ENCODE measurements around the gene FOXE3. TPM values are rescaled to one million over a fixed set of nuclear protein-coding genes. Genes with fewer than 3 reads are reported as not detected.

FOXE3 gene
- total and polyA plus RNA-seq, 2 of the 8 experiments (the other 6 are each of a cell fraction or from before 2014, with no cell fraction given), result 0.18 TPM; not detected in 1

GRCh38 chr1:47449822-47450552, 33.9 kb downstream of the FOXE3 start:
- Histone ChIP-seq H2BK12ac (ENCODE audit: low read depth, low read length) (peak overlapping the region; percentile 11; the same call in 1 of the 2 replicates), H3K4me1 (replicated peaks in 1 of 4; ENCODE audit: control insufficient read depth in 3 of 4, insufficient read depth in 4 of 4, low read length in 3 of 4) (peaks cover 4 to 24% (median 16%) of the 10 kb centered on the region in 4 experiments), H3K36me3 (ENCODE audit: control insufficient read depth in 2 of 4, insufficient read depth in 4 of 4, low read length in 3 of 4) (no peaks in the 10 kb centered on the region), H3K56ac (replicated peaks; ENCODE audit: insufficient read length, low read depth, low read length) (no peak overlapping the region), H2BK15ac (ENCODE audit: low read length) (no peak overlapping the region), H3K4me2 (ENCODE audit: insufficient read depth in 1 of 2, low read depth in 2 of 2, low read length in 2 of 2) (peak overlapping the region; percentile 24 to 64), H4K5ac (ENCODE audit: insufficient read length, low read depth, low read length) (no peak overlapping the region), H3K79me2 (ENCODE audit: control insufficient read depth in 1 of 2, insufficient read depth in 2 of 2, low read length in 2 of 2) (no peaks in the 10 kb centered on the region), H3K4ac (replicated peaks; ENCODE audit: insufficient read length, low read depth, low read length) (no peak overlapping the region), H4K20me1 (replicated peaks in 1 of 2; ENCODE audit: control insufficient read depth in 1 of 2, insufficient read depth in 2 of 2, low read length in 2 of 2) (peaks cover 6 to 21% of the 10 kb centered on the region in 2 experiments), H3K14ac (ENCODE audit: insufficient read length) (no peak overlapping the region), H3K23ac (ENCODE audit: insufficient read length) (no peak overlapping the region), H3K4me3 (ENCODE audit: extremely low read depth in 1 of 4, insufficient read depth in 2 of 4, low read depth in 3 of 4, low read length in 4 of 4) (peak overlapping the region in 1 of 4 experiments; percentile 46; a peak in 4 of 8 replicates), H2AK5ac (ENCODE audit: low read depth, low read length) (no peak overlapping the region), H4K8ac (ENCODE audit: extremely low read depth, insufficient read depth, low read length) (no peak overlapping the region), H2BK5ac (ENCODE audit: low read depth, low read length) (no peak overlapping the region), H2BK120ac (replicated peaks; ENCODE audit: low read depth, low read length) (no peak overlapping the region), H2AFZ (ENCODE audit: low read length) (no peak overlapping the region), H2BK20ac (ENCODE audit: low read length) (no peak overlapping the region), H3K23me2 (ENCODE audit: low read depth, low read length) (peaks cover 1% of the 10 kb centered on the region; the same call in 1 of the 2 replicates), H3K79me1 (ENCODE audit: low read depth, low read length) (no peaks in the 10 kb centered on the region), H3K27me3 (replicated peaks in 1 of 4; ENCODE audit: control insufficient read depth in 3 of 4, extremely low read depth in 1 of 4, insufficient read depth in 3 of 4, low read length in 3 of 4) (peaks cover 67 to 74% (median 72%) of the 10 kb centered on the region in 4 experiments), H3K9ac (replicated peaks in 1 of 4; ENCODE audit: extremely low read depth in 1 of 4, low read depth in 3 of 4, low read length in 3 of 4) (no peak overlapping the region), H3K27ac (ENCODE audit: low read depth, low read length) (no peak overlapping the region), H3K9me3 (ENCODE audit: insufficient read depth in 2 of 2, low read depth in 1 of 2, low read length in 1 of 2) (0 out of 4 replicates have a peak, but pooled peaks cover 0 to 5% of the 10 kb centered on the region in 2 experiments), H3K18ac (ENCODE audit: extremely low read depth, low read length) (no peak overlapping the region), H4K91ac (replicated peaks; ENCODE audit: insufficient read length, low read length) (no peak overlapping the region)
- ChIA-PET CTCF (ENCODE audit: partially characterized antibody) (interaction anchor here (0.7 to 4.8 kb wide), 55 partner anchors 8 to 278 kb away, joined by 3 to 49 read pairs (median 6); partner anchors contain the start of gene FOXD2), POLR2A (ENCODE audit: partially characterized antibody) (interaction anchor here (1.0 to 1.6 kb wide), 5 partner anchors 9 to 276 kb away, joined by 3 to 4 read pairs (median 3); no protein-coding TSS in a partner anchor)
- no peak for FAIRE-seq
- WGBS, 2 experiments (ENCODE audit: extremely low coverage in 1 of 2, insufficient coverage in 1 of 2, insufficient read length in 1 of 2, insufficient replicate concordance in 2 of 2, low coverage in 1 of 2, low lambda C conversion rate in 2 of 2, missing lambda C conversion rate in 1 of 2), result 12% methylated on average over 36 of the region's 36 CpGs; no CpG with 5 or more reads in 1 of the 2 experiments
- DNase-seq (ENCODE audit: low read depth in 1 of 2, low spot score in 2 of 2), result peak in 1 of 2 experiments; percentile 94
- no peak for TF ChIP-seq HDAC2 (IDR thresholded peaks at IDR 0.05; ENCODE audit: borderline replicate concordance in 1 of 2, low read depth in 2 of 2, low read length in 2 of 2)
- no peak for TF ChIP-seq POLR2A (IDR thresholded peaks at IDR 0.05; ENCODE audit: control extremely low read depth in 1 of 2, low read depth in 2 of 2, low read length in 2 of 2)
- TF ChIP-seq CTCF (IDR thresholded peaks at IDR 0.05; ENCODE audit: control extremely low read depth in 1 of 3, insufficient read depth in 1 of 3, low read depth in 1 of 3, low read length in 3 of 3), result peak; percentile 87 to 93 (median 93)
- TF ChIP-seq SP2 (IDR thresholded peaks at IDR 0.05; ENCODE audit: low read length), result no peak
- no peak for TF ChIP-seq KDM5A (IDR thresholded peaks at IDR 0.05; ENCODE audit: low read length)
- TF ChIP-seq BRCA1 (IDR thresholded peaks at IDR 0.05; ENCODE audit: low read depth, low read length), result no peak
- no peak for TF ChIP-seq SP4 (IDR thresholded peaks at IDR 0.05; ENCODE audit: low read length)
- no peak for TF ChIP-seq RBBP5 (IDR thresholded peaks at IDR 0.05; ENCODE audit: borderline replicate concordance, low read depth, low read length)
- no peak for TF ChIP-seq E2F6 (IDR thresholded peaks at IDR 0.05)

Data from H1 (cell line).